H54 (cell line): ENCODE results near the gene WDCP.
"Not testable (repeated sequence)": the region's sequence is repeated elsewhere in the genome, so short reads cannot be mapped to it uniquely, and the experiment has no call there.

Experiments used
- DNase-seq: peaks from one replicate; pipeline ENCODE4 v3.0.0; 2011; ENCODE audit warnings: low spot score, mixed read lengths; ENCODE audit not compliant: insufficient read length
- FAIRE-seq: peaks from 3 replicates; lab custom pipeline; 2011; peaks lifted over from hg19 to GRCh38; lab: Jason Lieb, UNC
- POLR2A ChIP-seq: IDR thresholded peaks from 2 replicates; pipeline ENCODE4 v1.6.1; 2011; ENCODE audit warnings: low read depth, mild to moderate bottlenecking, low read length

Gene WDCP

GRCh38 chr2:24022324-24022974, 24.7 kb downstream of the WDCP start:
- DNase-seq, result no peak
- TF ChIP-seq POLR2A, result no peak
- FAIRE-seq, result no peak

DNA sequence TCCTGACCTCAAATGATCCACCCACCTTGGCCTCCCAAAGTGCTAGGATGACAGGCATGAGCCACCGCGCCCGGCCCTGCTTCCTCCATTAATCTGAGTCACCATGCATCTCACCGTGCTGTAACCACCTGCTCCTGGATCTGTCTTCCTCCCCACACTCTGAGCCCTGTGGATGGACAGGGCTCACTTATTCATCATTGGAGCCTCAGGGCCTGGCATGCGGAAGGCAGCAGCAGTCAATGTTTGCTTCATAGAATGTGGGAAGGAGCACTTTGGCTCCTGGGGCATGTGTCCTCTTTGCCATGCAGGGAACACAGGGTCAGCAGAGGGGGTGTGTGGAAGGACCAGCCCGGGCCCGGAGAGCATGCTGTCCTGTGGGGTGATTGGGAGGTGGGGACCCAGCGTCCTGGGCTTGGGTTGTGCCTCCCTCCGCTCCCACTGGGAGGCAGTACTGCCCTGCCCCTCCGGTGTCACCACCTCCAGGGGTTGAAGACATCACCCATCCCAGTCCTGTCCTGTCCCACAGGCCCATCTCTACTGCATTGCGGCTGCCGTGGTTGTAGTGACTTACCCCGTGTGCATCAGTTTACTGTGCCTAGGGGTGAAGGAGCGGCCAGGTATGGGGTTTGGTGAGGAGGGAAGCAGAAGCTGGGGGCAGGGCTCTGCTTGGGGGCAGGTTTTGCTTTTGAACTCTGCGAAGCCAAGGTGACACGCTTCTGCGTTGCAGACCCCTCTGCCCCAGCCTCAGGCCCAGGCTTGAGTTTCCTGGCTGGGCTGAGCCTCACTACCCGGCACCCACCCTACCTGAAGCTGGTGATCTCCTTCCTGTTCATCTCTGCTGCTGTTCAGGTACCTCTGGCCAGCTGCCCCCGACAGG, 25.8 kb downstream of the WDCP start:
- no peak for DNase-seq
- FAIRE-seq, result no peak
- no peak for TF ChIP-seq POLR2A

GRCh38 chr2:24020244-24020643, 26.9 kb downstream of the WDCP start:
- TF ChIP-seq POLR2A, result no peak
- no peak for DNase-seq
- FAIRE-seq, result no peak

- TF ChIP-seq POLR2A, result no peak
- FAIRE-seq (no peak), DNase-seq (no peak)
These were observed 27.5 kb downstream of the WDCP start for GRCh38 chr2:24019729-24020128.

GRCh38 chr2:24018241-24018640, 28.9 kb downstream of the WDCP start:
- TF ChIP-seq POLR2A, result no peak
- DNase-seq (no peak), FAIRE-seq (no peak)

- TF ChIP-seq POLR2A, result no peak
- FAIRE-seq (no peak), DNase-seq (no peak)
These were observed 29.5 kb downstream of the WDCP start for GRCh38 chr2:24017711-24018110.

DNA sequence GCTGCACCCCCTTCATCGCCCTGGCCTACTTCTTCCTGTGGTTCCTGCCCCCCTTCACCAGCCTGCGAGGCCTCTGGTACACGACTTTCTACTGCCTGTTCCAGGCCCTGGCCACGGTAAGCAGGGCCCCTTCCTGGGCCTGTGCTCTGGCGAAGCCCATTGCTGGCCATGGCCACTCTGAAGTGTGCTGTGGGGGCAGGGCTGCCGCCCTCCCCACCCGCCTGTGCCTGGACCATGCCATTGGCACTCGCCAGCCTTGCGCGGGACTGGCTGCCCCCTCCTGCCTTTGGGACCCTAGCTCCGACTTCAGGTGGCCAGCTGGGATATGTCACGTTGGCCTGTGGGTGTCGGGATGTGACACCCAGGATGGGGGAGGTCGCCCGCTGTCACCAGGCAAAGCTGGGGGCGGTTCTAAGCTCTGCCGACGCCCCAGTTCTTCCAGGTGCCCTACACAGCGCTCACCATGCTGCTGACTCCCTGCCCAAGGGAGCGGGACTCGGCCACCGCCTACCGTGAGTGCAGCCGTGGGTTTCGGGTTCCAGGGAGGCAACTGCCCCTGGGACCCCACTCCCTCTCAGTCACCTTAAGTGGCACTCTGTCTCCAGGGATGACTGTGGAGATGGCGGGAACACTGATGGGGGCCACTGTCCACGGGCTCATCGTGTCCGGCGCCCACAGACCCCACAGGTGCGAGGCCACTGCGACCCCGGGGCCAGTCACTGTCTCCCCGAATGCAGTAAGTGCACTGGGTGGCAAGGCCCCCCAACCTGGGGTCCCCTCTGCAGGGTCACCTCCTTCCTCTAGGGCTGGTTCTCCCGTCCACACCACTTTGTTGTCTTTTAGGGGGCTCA, 30.1 kb downstream of the WDCP start:
- no peak for FAIRE-seq
- DNase-seq, result no peak
- no peak for TF ChIP-seq POLR2A

GRCh38 chr2:24016376-24016761, 30.8 kb downstream of the WDCP start:
- no peak for TF ChIP-seq POLR2A

DNA sequence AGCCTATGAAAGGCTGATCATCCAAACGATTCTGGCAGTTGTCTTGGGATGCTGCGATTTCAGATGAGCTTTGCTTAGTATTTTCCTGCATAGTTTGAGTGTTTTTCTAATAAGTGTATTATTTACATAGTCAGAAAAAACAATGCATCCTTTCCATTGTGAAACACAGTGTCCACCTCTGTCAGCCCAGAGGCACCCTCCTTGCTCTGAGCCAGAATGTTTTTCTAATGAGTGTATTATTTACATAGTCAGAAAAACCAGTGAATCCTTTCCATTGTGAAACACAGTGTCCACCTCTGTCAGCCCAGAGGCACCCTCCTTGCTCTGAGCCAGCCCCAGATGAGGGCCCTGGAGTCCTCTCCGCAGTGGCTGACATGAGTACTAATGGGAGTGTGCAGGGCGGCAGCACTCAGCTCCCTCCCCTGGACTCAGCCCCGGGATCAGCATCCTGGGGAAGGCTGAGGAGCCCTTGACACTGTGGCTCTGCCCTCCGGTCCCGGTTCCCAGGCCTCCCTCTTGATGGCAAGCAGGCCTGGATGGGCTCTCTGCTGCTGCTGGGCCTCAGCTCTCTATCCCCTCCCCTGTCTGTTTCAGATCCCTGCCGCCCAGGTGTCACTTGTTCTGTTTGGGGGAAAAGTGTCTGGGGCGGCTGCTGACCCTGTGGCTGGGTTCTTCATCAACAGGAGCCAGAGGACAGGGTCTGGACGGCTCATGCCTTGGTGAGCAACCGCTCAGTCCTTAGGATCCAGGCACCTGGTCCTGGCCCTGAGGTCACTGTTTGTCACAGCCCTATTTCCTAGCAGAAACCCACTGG, 31.4 kb downstream of the WDCP start:
- peak; percentile 94 for FAIRE-seq

More at GRCh38 chr2:24016376-24016761, 30.8 kb downstream of the WDCP start:
- FAIRE-seq, result no peak
- DNase-seq, result no peak

DNA sequence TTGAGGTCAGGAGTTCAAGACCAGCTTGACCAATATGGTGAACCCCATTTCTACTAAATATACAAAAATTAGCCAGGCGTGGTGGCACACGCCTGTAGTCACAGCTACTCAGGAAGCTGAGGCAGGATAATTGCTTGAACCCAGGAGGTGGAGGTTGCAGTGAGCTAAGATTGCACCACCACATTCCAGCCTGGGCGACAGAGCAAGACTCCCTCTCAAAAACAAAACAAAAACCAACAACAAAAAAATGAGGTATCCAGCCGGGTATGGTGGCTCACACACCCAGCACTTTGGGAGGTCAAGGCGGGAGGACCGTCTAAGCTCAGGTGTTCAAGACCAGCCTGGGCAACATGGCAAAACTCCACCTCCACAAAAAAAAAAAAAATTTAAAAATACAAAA, 32.3 kb downstream of the WDCP start:
- FAIRE-seq, result not testable (repeated sequence)

More for the DNA sequence above, 31.4 kb downstream of the WDCP start:
- TF ChIP-seq POLR2A, result no peak; the same call in 1 of the 2 replicates
- peak; percentile 76 for DNase-seq

DNA sequence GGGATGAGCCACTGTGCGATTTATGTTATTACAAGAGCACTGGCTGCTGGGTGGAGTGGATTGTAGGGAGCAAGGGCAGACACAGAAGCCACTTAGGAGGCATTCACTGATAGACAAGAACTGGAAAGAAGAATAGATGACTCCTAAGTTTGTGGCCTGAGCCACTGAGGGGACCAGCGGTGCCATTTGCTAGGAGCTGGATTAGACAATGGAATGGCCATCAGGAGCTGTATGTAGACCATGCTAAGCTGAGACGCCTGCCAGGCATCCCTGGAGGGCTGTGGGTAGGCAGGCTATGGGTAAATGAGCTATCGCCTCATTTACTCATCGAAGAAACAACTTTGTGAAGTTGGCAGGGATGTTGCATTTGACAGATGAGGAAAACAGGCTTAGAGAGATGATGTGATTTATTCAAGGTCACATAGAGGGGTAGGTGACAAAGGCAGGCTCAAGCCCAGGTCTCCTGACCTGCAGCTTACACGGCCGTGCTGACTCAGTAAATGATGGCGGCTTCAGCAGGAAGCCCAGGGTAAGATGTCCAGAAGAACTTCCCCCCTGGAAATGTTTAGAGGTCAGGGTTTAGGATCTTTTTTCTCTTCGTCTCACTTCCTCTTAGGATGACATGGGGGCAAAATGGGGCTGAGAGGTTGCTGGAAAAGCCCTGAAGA, 34.5 kb downstream of the WDCP start:
- DNase-seq (no peak), FAIRE-seq (no peak)
- no peak for TF ChIP-seq POLR2A

More for the DNA sequence above, 32.3 kb downstream of the WDCP start:
- not testable (repeated sequence) for DNase-seq

GRCh38 chr2:24011250-24012104, 35.7 kb downstream of the WDCP start:
- no peak for TF ChIP-seq POLR2A
- FAIRE-seq, result no peak
- DNase-seq, result no peak
